ENCODE results near the gene CFAP221. TPM values are rescaled to one million over a fixed set of nuclear protein-coding genes. Genes with fewer than 3 reads are reported as not detected.

The CFAP221 gene
- total RNA-seq, 2 donors from 2014 or later: 0.56 TPM; not detected in 1

DNA sequence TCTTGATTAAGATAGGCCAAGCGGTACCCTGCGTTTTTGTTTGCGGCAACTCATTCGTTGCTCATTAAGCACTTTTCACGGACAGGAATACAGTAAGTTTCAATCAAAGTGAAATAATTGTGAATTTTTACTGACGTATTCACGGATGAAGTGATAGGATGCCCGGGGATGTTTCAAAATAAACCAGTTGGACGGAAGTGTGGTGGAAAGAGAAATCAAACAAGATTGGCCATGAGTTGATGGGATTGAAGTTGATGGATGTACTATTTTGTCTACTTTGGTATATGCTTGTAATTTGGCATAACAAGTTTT is 135.2 kb downstream of the CFAP221 start:
- H3K4me3 ChIP-seq: peak overlapping the region; percentile 83
- ATAC-seq (ENCODE audit: insufficient number of reproducible peaks, low FRiP score, low read depth) (no peak), DNase-seq (ENCODE audit: low spot score) (no peak)
- no peaks in the 10 kb centered on the region for H3K9me3 ChIP-seq
- H3K36me3 ChIP-seq: no peaks in the 10 kb centered on the region
- H3K27ac ChIP-seq: no peak overlapping the region
- H3K4me1 ChIP-seq (ENCODE audit: control insufficient read depth in 1 of 2, low read depth in 2 of 2): peaks cover 5 to 22% of the 10 kb centered on the region in 2 donors
- TF ChIP-seq, protein P1, sequence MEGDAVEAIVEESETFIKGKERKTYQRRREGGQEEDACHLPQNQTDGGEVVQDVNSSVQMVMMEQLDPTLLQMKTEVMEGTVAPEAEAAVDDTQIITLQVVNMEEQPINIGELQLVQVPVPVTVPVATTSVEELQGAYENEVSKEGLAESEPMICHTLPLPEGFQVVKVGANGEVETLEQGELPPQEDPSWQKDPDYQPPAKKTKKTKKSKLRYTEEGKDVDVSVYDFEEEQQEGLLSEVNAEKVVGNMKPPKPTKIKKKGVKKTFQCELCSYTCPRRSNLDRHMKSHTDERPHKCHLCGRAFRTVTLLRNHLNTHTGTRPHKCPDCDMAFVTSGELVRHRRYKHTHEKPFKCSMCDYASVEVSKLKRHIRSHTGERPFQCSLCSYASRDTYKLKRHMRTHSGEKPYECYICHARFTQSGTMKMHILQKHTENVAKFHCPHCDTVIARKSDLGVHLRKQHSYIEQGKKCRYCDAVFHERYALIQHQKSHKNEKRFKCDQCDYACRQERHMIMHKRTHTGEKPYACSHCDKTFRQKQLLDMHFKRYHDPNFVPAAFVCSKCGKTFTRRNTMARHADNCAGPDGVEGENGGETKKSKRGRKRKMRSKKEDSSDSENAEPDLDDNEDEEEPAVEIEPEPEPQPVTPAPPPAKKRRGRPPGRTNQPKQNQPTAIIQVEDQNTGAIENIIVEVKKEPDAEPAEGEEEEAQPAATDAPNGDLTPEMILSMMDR (IDR thresholded peaks at IDR 0.05): no peak
- H3K27me3 ChIP-seq (replicated peaks; ENCODE audit: insufficient read depth): no peaks in the 10 kb centered on the region

DNA sequence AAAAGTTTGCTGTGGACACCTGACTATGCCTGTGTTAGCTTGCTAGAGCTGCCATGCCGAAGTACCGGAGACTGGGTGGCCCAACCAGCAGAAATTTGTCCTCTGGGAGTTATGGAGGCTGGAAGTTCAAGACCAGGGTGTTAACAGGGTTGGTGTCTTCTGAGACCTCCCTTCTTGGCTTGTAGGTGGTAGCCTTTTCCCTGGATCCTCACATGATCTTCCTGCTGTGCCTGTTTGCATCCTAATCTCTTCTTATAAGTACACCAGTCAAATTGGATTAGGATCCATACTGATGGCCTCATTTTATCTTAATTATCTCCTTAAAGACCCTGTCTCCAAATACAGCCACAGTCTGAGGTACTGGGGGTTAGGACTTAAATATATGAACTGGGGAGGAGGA is 135.6 kb downstream of the CFAP221 start:
- no peak overlapping the region for H3K27ac ChIP-seq
- peak overlapping the region; percentile 83 for H3K4me3 ChIP-seq

DNA sequence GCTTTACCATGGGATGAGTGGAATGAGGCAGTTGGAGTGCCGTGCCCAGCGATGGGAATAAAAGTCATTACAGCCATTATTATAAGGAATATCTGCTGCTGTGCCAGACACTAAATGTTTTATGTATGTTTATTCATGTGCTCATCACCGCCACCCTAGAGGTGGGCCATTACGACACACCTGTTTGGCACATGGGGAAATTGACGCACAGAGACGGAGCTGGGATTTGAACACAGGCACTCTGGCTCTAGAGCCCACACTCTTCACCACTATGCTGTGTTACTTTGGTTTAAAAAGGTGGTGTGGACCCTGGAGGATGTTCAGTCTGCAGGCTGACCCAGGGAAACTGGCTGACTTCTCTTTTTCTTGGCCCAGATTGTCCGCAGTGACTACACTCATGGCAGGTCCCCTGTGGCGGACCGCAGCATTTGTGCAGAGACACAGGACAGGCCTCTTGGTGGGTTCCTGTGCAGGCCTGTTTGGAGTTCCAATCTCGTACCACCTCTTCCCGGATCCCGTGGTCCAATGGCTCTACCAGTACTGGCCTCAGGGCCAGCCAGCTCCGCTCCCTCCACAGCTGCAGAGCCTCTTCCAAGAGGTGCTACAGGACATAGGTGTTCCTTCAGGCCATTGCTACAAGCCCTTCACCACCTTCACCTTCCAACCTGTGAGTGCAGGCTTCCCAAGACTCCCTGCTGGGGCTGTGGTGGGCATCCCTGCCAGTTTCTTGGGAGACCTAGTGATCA is 136.4 kb downstream of the CFAP221 start:
- H3K4me3 ChIP-seq: no peak overlapping the region
- TF ChIP-seq, protein P1 (IDR thresholded peaks at IDR 0.05): no peak
- no peak for DNase-seq (ENCODE audit: low spot score)

More for the DNA sequence above, 135.6 kb downstream of the CFAP221 start:
- Histone ChIP-seq H3K36me3 (no peaks in the 10 kb centered on the region), H3K4me1 (ENCODE audit: control insufficient read depth in 1 of 2, low read depth in 2 of 2) (peaks cover 5 to 18% of the 10 kb centered on the region in 2 donors), H3K27me3 (replicated peaks; ENCODE audit: insufficient read depth) (no peaks in the 10 kb centered on the region), H3K9me3 (no peaks in the 10 kb centered on the region)
- no peak for DNase-seq (ENCODE audit: low spot score)
- ATAC-seq (ENCODE audit: insufficient number of reproducible peaks, low FRiP score, low read depth): no peak
- TF ChIP-seq, protein P1 (IDR thresholded peaks at IDR 0.05): no peak

DNA sequence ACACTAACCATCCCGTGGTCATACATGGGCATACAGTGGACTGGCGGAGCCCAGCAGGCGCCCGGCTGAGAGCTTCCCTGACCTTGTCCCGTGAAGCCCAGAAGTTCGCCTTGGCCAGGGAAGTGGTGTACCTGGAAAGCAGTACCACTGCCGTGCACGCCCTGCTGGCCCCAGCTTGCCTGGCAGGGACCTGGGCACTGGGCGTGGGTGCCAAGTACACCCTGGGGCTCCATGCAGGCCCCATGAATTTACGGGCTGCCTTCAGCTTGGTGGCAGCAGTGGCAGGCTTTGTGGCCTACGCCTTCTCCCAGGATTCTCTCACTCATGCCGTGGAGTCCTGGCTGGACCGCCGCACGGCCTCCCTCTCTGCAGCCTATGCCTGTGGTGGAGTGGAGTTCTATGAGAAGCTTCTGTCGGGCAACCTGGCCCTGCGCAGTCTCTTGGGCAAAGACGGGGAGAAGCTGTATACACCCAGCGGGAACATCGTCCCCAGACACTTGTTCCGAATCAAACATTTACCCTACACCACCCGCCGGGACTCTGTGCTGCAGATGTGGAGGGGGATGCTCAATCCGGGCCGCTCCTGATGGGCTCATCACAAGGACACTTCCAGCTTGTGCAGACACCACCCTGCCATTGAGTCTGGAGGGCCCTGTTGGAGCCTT is 137.1 kb downstream of the CFAP221 start:
- Histone ChIP-seq H3K4me3 (no peak overlapping the region), H3K9me3 (no peaks in the 10 kb centered on the region), H3K4me1 (ENCODE audit: control insufficient read depth in 1 of 2, low read depth in 2 of 2) (peaks cover 5 to 13% of the 10 kb centered on the region in 2 donors), H3K27ac (no peak overlapping the region), H3K36me3 (no peaks in the 10 kb centered on the region), H3K27me3 (replicated peaks; ENCODE audit: insufficient read depth) (no peaks in the 10 kb centered on the region)
- TF ChIP-seq, protein P1 (IDR thresholded peaks at IDR 0.05): no peak
- DNase-seq (ENCODE audit: low spot score): no peak
- ATAC-seq (ENCODE audit: insufficient number of reproducible peaks, low FRiP score, low read depth): no peak

More for the DNA sequence above, 136.4 kb downstream of the CFAP221 start:
- Histone ChIP-seq H3K27me3 (replicated peaks; ENCODE audit: insufficient read depth) (no peaks in the 10 kb centered on the region), H3K36me3 (no peaks in the 10 kb centered on the region), H3K9me3 (no peaks in the 10 kb centered on the region), H3K4me1 (ENCODE audit: control insufficient read depth in 1 of 2, low read depth in 2 of 2) (peaks cover 5 to 13% of the 10 kb centered on the region in 2 donors), H3K27ac (no peak overlapping the region)
- no peak for ATAC-seq (ENCODE audit: insufficient number of reproducible peaks, low FRiP score, low read depth)

DNA sequence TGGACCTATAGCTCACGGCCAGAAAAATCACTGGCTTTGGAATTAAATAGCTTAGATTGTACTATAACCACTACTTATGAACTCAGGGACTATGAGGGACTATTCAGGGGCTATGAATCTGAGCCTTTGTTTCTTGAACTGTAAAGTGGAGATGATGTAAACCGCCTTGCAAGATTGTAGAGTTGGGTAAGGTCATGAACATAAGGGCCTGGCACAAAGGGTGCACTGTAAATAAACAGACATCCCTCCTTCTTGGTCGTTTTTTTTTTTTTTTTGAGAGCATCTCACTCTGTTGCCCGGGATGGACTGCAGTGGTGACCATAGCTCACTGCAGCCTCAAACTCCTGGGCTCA is 137.6 kb downstream of the CFAP221 start:
- Histone ChIP-seq H3K36me3 (no peaks in the 10 kb centered on the region), H3K9me3 (no peaks in the 10 kb centered on the region), H3K4me1 (ENCODE audit: control insufficient read depth in 1 of 2, low read depth in 2 of 2) (peaks cover 5 to 13% of the 10 kb centered on the region in 2 donors), H3K4me3 (no peak overlapping the region), H3K27ac (no peak overlapping the region), H3K27me3 (replicated peaks; ENCODE audit: insufficient read depth) (no peaks in the 10 kb centered on the region)
- DNase-seq (ENCODE audit: low spot score): no peak
- ATAC-seq (ENCODE audit: insufficient number of reproducible peaks, low FRiP score, low read depth): no peak
- TF ChIP-seq, protein P1 (IDR thresholded peaks at IDR 0.05): no peak
